Activated naive CD4-positive, alpha-beta T cell treated with anti-CD3 and anti-CD28 coated beads, Interleukin-2, amount 50 U/mL, for 16 hours (primary cell): Measurements from ENCODE around the gene EML5.
"Not testable (repeated sequence)": the region's sequence is repeated elsewhere in the genome, so short reads cannot be mapped to it uniquely, and the experiment has no call there.

Experiments used
- DNase-seq: peaks from one replicate; pipeline ENCODE4 v3.0.0-alpha.2; 2020

The EML5 gene

GRCh38 chr14:88792473-88793258, at the start of gene EML5:
TSS of gene EML5 (minus strand) at chr14:88792953. CDS start at chr14:88792503, 450 bp downstream.
- DNase-seq = peak; percentile 88

GRCh38 chr14:88842414-88842813, 49.7 kb upstream of the EML5 start:
- DNase-seq = no peak

GRCh38 chr14:88841741-88842140, 49.0 kb upstream of the EML5 start:
- DNase-seq = no peak

GRCh38 chr14:88840926-88841325, 48.2 kb upstream of the EML5 start:
- no peak for DNase-seq

GRCh38 chr14:88838015-88838414, 45.3 kb upstream of the EML5 start:
- DNase-seq = no peak

GRCh38 chr14:88837495-88837894, 44.7 kb upstream of the EML5 start:
- no peak for DNase-seq

- no peak for DNase-seq
These were observed 42.9 kb upstream of the EML5 start for GRCh38 chr14:88835661-88836060.

GRCh38 chr14:88834883-88835431, 42.2 kb upstream of the EML5 start:
- DNase-seq = no peak

- no peak for DNase-seq
These were observed 38.5 kb upstream of the EML5 start for GRCh38 chr14:88831284-88831683.

- no peak for DNase-seq
These were observed 37.0 kb upstream of the EML5 start for GRCh38 chr14:88829685-88830302.

GRCh38 chr14:88829188-88829587, 36.4 kb upstream of the EML5 start:
- no peak for DNase-seq

GRCh38 chr14:88825503-88825902, 32.8 kb upstream of the EML5 start:
- no peak for DNase-seq

- no peak for DNase-seq
These were observed 32.3 kb upstream of the EML5 start for GRCh38 chr14:88825078-88825458.

GRCh38 chr14:88824314-88825077, 31.7 kb upstream of the EML5 start, which contains the start of gene TTC8:
TSS of gene TTC8 (plus strand) at chr14:88824651. CDS start at chr14:88824708, 57 bp downstream.
- peak; percentile 84 for DNase-seq

- no peak for DNase-seq
These were observed 31.2 kb upstream of the EML5 start for GRCh38 chr14:88823968-88824313.

- DNase-seq = no peak
These were observed 29.1 kb upstream of the EML5 start for GRCh38 chr14:88821888-88822287.

- no peak for DNase-seq
These were observed 28.6 kb upstream of the EML5 start for GRCh38 chr14:88821378-88821777.

GRCh38 chr14:88819674-88820073, 26.9 kb upstream of the EML5 start:
- not testable (repeated sequence) for DNase-seq

- no peak for DNase-seq
These were observed 25.3 kb upstream of the EML5 start for GRCh38 chr14:88818018-88818417.

- DNase-seq = no peak
These were observed 23.2 kb upstream of the EML5 start for GRCh38 chr14:88815980-88816379.

GRCh38 chr14:88808359-88808758, 15.6 kb upstream of the EML5 start:
- DNase-seq = no peak

- DNase-seq = no peak
These were observed 11.7 kb upstream of the EML5 start for GRCh38 chr14:88804477-88804876.

- no peak for DNase-seq
These were observed 11.3 kb upstream of the EML5 start for GRCh38 chr14:88804035-88804434.

- DNase-seq = no peak
These were observed 9.8 kb upstream of the EML5 start for GRCh38 chr14:88802596-88802995.
